ENCODE measurements around the gene FGF14. TPM values are rescaled to one million over a fixed set of nuclear protein-coding genes. Genes with fewer than 3 reads are reported as not detected.

Gene FGF14
- total RNA-seq, 3 donors from 2014 or later = under 0.01 to 0.29 (median under 0.01) TPM

GRCh38 chr13:101717353-101717752, 684.5 kb downstream of the FGF14 start:
- no peak overlapping the region for H3K4me3 ChIP-seq
- no peaks in the 10 kb centered on the region for H3K9me3 ChIP-seq
- TF ChIP-seq, protein P1, sequence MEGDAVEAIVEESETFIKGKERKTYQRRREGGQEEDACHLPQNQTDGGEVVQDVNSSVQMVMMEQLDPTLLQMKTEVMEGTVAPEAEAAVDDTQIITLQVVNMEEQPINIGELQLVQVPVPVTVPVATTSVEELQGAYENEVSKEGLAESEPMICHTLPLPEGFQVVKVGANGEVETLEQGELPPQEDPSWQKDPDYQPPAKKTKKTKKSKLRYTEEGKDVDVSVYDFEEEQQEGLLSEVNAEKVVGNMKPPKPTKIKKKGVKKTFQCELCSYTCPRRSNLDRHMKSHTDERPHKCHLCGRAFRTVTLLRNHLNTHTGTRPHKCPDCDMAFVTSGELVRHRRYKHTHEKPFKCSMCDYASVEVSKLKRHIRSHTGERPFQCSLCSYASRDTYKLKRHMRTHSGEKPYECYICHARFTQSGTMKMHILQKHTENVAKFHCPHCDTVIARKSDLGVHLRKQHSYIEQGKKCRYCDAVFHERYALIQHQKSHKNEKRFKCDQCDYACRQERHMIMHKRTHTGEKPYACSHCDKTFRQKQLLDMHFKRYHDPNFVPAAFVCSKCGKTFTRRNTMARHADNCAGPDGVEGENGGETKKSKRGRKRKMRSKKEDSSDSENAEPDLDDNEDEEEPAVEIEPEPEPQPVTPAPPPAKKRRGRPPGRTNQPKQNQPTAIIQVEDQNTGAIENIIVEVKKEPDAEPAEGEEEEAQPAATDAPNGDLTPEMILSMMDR (IDR thresholded peaks at IDR 0.05) = no peak
- TF ChIP-seq POLR2A (IDR thresholded peaks at IDR 0.05) = no peak
- TF ChIP-seq POLR2AphosphoS5 (IDR thresholded peaks at IDR 0.05) = no peak
- H3K36me3 ChIP-seq = no peaks in the 10 kb centered on the region
- intact Hi-C loops (cut with DNase I; ENCODE audit: low total_unique reads) = no loop called here
- DNase-seq (ENCODE audit: low spot score in 2 of 2) = no peak
- H3K4me1 ChIP-seq = no peaks in the 10 kb centered on the region
- no peak overlapping the region for H3K27ac ChIP-seq
- H3K27me3 ChIP-seq = no peaks in the 10 kb centered on the region

- Histone ChIP-seq H3K9me3 (no peaks in the 10 kb centered on the region), H3K4me1 (no peaks in the 10 kb centered on the region), H3K36me3 (no peaks in the 10 kb centered on the region), H3K27me3 (no peaks in the 10 kb centered on the region), H3K27ac (no peak overlapping the region), H3K4me3 (no peak overlapping the region)
- TF ChIP-seq, protein P1 (IDR thresholded peaks at IDR 0.05) = no peak
- TF ChIP-seq POLR2AphosphoS5 (IDR thresholded peaks at IDR 0.05) (no peak), POLR2A (IDR thresholded peaks at IDR 0.05) (no peak)
- intact Hi-C loops (cut with DNase I; ENCODE audit: low total_unique reads) = no loop called here
- DNase-seq (ENCODE audit: low spot score in 2 of 2) = no peak
Observed at GRCh38 chr13:101714195-101714594, 687.7 kb downstream of the FGF14 start.

DNA sequence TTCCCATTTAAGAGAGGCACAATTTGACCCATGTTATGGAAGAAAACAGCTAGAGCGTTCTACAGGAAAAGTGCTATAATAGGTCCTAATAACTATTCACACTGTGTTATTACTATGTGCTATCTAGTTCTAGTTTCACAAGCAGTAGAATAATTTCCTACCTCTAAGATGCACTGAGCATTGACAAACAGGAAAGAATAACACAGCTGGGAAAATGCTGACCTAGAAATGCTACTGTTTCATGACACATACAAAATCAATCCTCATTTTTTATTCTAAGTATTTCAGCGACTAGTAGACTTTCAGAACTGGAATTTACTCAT, 689.9 kb downstream of the FGF14 start:
- no peaks in the 10 kb centered on the region for H3K9me3 ChIP-seq
- H3K36me3 ChIP-seq = no peaks in the 10 kb centered on the region
- H3K4me3 ChIP-seq = no peak overlapping the region
- no peaks in the 10 kb centered on the region for H3K27me3 ChIP-seq
- no peak for DNase-seq (ENCODE audit: low spot score in 2 of 2)
- TF ChIP-seq POLR2A (IDR thresholded peaks at IDR 0.05) (no peak), POLR2AphosphoS5 (IDR thresholded peaks at IDR 0.05) (no peak)
- TF ChIP-seq, protein P1 (IDR thresholded peaks at IDR 0.05) = no peak
- intact Hi-C loops (cut with DNase I; ENCODE audit: low total_unique reads) = no loop called here
- H3K4me1 ChIP-seq = no peaks in the 10 kb centered on the region
- H3K27ac ChIP-seq = no peak overlapping the region

DNA sequence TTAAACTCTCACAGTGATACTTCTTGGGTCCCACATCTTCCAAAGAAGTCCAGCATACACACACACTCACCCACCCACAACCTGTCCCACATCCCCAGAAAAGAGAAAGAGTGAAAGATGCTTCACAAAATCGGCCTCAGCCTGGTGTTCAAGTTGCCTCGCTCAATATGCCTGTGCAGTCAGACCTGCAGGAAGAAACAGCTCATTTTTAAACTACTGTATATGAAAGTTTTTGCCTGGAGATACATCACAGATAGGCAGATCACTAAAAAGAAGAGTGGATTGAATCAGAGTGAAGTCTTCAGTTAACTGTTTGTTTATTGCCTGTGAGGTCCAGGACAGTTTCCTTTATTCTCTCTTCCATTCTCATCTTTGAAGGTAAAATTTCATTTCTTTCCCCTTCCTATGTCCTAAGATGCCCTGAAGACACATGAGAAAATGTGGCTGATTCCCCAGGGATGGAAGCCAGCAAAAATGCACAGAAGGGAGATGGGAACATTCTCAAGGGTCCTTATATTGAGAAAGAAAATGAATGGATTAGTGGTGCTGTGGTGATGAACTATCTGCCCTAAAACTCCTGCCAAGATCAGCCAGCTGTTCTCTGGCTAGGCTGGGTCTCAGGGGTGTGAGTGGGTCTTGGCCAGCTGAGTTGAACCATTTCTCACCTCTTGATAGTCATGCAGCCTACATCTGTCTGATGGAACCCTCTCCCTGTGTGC, 690.4 kb downstream of the FGF14 start:
- no peaks in the 10 kb centered on the region for H3K4me1 ChIP-seq
- no peaks in the 10 kb centered on the region for H3K9me3 ChIP-seq
- DNase-seq (ENCODE audit: low spot score in 2 of 2) = no peak
- no peak overlapping the region for H3K4me3 ChIP-seq
- H3K27me3 ChIP-seq = no peaks in the 10 kb centered on the region
- H3K36me3 ChIP-seq = no peaks in the 10 kb centered on the region
- no peak overlapping the region for H3K27ac ChIP-seq
- intact Hi-C loops (cut with DNase I; ENCODE audit: low total_unique reads) = no loop called here
- TF ChIP-seq, protein P1 (IDR thresholded peaks at IDR 0.05) = no peak
- TF ChIP-seq POLR2A (IDR thresholded peaks at IDR 0.05) = no peak
- no peak for TF ChIP-seq POLR2AphosphoS5 (IDR thresholded peaks at IDR 0.05)

GRCh38 chr13:101709952-101710351, 691.9 kb downstream of the FGF14 start:
- no peaks in the 10 kb centered on the region for H3K4me1 ChIP-seq
- no peak overlapping the region for H3K27ac ChIP-seq
- no peak overlapping the region for H3K4me3 ChIP-seq
- H3K9me3 ChIP-seq = no peaks in the 10 kb centered on the region
- no peak for DNase-seq (ENCODE audit: low spot score in 2 of 2)
- H3K36me3 ChIP-seq = no peaks in the 10 kb centered on the region
- intact Hi-C loops (cut with DNase I; ENCODE audit: low total_unique reads) = no loop called here
- H3K27me3 ChIP-seq = no peaks in the 10 kb centered on the region
- TF ChIP-seq POLR2A (IDR thresholded peaks at IDR 0.05) (no peak), POLR2AphosphoS5 (IDR thresholded peaks at IDR 0.05) (no peak)
- TF ChIP-seq, protein P1 (IDR thresholded peaks at IDR 0.05) = no peak
